ENCODE measurements around the gene CNTFR. TPM values are rescaled to one million over a fixed set of nuclear protein-coding genes. Genes with fewer than 3 reads are reported as not detected.

The CNTFR gene
- total and polyA plus RNA-seq, 2 experiments from 2014 or later, result 0.73 to 1.9 TPM

- Histone ChIP-seq H3F3A (replicated peaks; ENCODE audit: low read depth) (no peaks in the 10 kb centered on the region), H3K27me3 (ENCODE audit: insufficient read depth) (no peaks in the 10 kb centered on the region), H3K9me2 (ENCODE audit: insufficient read depth) (no peaks in the 10 kb centered on the region), H4K20me1 (replicated peaks; ENCODE audit: insufficient read depth) (no peaks in the 10 kb centered on the region), H3K36me3 (ENCODE audit: insufficient read depth) (no peaks in the 10 kb centered on the region), H3K4me1 (ENCODE audit: insufficient read depth) (no peaks in the 10 kb centered on the region), H3K4me2 (no peak overlapping the region), H3K27ac (ENCODE audit: low read depth) (no peak overlapping the region), H3K79me2 (replicated peaks; ENCODE audit: insufficient read depth) (no peaks in the 10 kb centered on the region), H3K4me3 (no peak overlapping the region), H2AFZ (no peak overlapping the region)
- no peak for DNase-seq (ENCODE audit: low spot score)
- peaks cover 1% of the 10 kb centered on the region for H3K27me3 Mint-ChIP-seq (ENCODE audit: insufficient read depth, low read depth, poor library complexity)
- no peak overlapping the region for H3K27ac Mint-ChIP-seq
- no peak for ATAC-seq
- no peak for TF ChIP-seq NANOG (IDR thresholded peaks at IDR 0.05; ENCODE audit: borderline replicate concordance)
- no peak for TF ChIP-seq REST (IDR thresholded peaks at IDR 0.05; ENCODE audit: unreplicated experiment)
- TF ChIP-seq ZNF462 (CRISPR knock-in tag; IDR thresholded peaks at IDR 0.05), result no peak
- TF ChIP-seq EZH2phosphoT487 (IDR thresholded peaks at IDR 0.05; ENCODE audit: unreplicated experiment), result no peak
- TF ChIP-seq EZH2 (IDR thresholded peaks at IDR 0.05; ENCODE audit: low read depth, unreplicated experiment), result no peak
- no peak for TF ChIP-seq ZNF114 (CRISPR knock-in tag; IDR thresholded peaks at IDR 0.05)
- TF ChIP-seq ZNF331 (CRISPR knock-in tag; IDR thresholded peaks at IDR 0.05; ENCODE audit: low read depth), result no peak
- TF ChIP-seq, protein P1, sequence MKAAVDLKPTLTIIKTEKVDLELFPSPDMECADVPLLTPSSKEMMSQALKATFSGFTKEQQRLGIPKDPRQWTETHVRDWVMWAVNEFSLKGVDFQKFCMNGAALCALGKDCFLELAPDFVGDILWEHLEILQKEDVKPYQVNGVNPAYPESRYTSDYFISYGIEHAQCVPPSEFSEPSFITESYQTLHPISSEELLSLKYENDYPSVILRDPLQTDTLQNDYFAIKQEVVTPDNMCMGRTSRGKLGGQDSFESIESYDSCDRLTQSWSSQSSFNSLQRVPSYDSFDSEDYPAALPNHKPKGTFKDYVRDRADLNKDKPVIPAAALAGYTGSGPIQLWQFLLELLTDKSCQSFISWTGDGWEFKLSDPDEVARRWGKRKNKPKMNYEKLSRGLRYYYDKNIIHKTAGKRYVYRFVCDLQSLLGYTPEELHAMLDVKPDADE (IDR thresholded peaks at IDR 0.05), result no peak
- no peak for TF ChIP-seq STAT1 (IDR thresholded peaks at IDR 0.05; ENCODE audit: unreplicated experiment)
- TF ChIP-seq, protein P2, sequence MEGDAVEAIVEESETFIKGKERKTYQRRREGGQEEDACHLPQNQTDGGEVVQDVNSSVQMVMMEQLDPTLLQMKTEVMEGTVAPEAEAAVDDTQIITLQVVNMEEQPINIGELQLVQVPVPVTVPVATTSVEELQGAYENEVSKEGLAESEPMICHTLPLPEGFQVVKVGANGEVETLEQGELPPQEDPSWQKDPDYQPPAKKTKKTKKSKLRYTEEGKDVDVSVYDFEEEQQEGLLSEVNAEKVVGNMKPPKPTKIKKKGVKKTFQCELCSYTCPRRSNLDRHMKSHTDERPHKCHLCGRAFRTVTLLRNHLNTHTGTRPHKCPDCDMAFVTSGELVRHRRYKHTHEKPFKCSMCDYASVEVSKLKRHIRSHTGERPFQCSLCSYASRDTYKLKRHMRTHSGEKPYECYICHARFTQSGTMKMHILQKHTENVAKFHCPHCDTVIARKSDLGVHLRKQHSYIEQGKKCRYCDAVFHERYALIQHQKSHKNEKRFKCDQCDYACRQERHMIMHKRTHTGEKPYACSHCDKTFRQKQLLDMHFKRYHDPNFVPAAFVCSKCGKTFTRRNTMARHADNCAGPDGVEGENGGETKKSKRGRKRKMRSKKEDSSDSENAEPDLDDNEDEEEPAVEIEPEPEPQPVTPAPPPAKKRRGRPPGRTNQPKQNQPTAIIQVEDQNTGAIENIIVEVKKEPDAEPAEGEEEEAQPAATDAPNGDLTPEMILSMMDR (conservative IDR thresholded peaks at IDR 0.05; ENCODE audit: low read depth in 2 of 2), result no peak
- TF ChIP-seq POLR2AphosphoS5 (IDR thresholded peaks at IDR 0.05; ENCODE audit: low read depth), result no peak
- TF ChIP-seq CREB1 (CRISPR knock-in tag; IDR thresholded peaks at IDR 0.05; ENCODE audit: low read depth), result no peak
- no peak for TF ChIP-seq JUNB (IDR thresholded peaks at IDR 0.05; ENCODE audit: unreplicated experiment)
- H3K4me1 Mint-ChIP-seq, result peaks cover 4% of the 10 kb centered on the region; the same call in 2 of the 3 replicates
- H3K36me3 Mint-ChIP-seq (ENCODE audit: low read depth), result no peaks in the 10 kb centered on the region
- no peaks in the 10 kb centered on the region; the same call in 2 of the 3 replicates for H3K9me3 Mint-ChIP-seq
- no peak overlapping the region for H3K4me3 Mint-ChIP-seq
Observed at GRCh38 chr9:34541540-34541939, 48.0 kb downstream of the CNTFR start.

Data from GM23338 (cell line).